Progenitor cell of endocrine pancreas (in vitro differentiated cells): Measurements from ENCODE around the gene SLITRK6. TPM values are rescaled to one million over a fixed set of nuclear protein-coding genes. Genes with fewer than 3 reads are reported as not detected.

Experiments used
- DNase-seq: peaks from one replicate; pipeline ENCODE4 v3.0.0; 2021; ENCODE audit warnings: low spot score; ENCODE audit not compliant: unreplicated experiment
- H3K27ac Mint-ChIP-seq: 2 replicates; pipeline ENCODE4 v1.8.0; 2021; ENCODE audit warnings: mild to moderate bottlenecking, moderate library complexity, mixed read lengths
- H3K27me3 Mint-ChIP-seq: 2 replicates; pipeline ENCODE4 v1.8.0; 2021; ENCODE audit warnings: mixed read lengths
- H3K36me3 Mint-ChIP-seq: 2 replicates; pipeline ENCODE4 v1.8.0; 2022; ENCODE audit warnings: mixed read lengths; ENCODE audit not compliant: insufficient read depth
- H3K4me1 Mint-ChIP-seq: 2 replicates; pipeline ENCODE4 v1.8.0; 2021; ENCODE audit warnings: low read depth, mixed read lengths
- H3K4me3 Mint-ChIP-seq: 2 replicates; pipeline ENCODE4 v1.8.0; 2021; ENCODE audit warnings: low read depth, mild to moderate bottlenecking, moderate library complexity, mixed read lengths
- H3K9me3 Mint-ChIP-seq: 2 replicates; pipeline ENCODE4 v1.8.0; 2021; ENCODE audit warnings: low read depth, mixed read lengths
- total RNA-seq: library from RNA; stranded (reverse); gene quantifications from 2 replicates; pipeline ENCODE4 v1.2.1, GENCODE V29; 2021
- TF ChIP-seq, protein P1 (sequence below): fragments of 200-600 bp; sonication (generic); IDR thresholded peaks from one replicate; pipeline ENCODE4 v1.5.0; 2021; ENCODE audit warnings: antibody characterized with exemption, mild to moderate bottlenecking; ENCODE audit not compliant: unreplicated experiment

Gene SLITRK6
- total RNA-seq, 1 donor from 2014 or later: 3.6 TPM

DNA sequence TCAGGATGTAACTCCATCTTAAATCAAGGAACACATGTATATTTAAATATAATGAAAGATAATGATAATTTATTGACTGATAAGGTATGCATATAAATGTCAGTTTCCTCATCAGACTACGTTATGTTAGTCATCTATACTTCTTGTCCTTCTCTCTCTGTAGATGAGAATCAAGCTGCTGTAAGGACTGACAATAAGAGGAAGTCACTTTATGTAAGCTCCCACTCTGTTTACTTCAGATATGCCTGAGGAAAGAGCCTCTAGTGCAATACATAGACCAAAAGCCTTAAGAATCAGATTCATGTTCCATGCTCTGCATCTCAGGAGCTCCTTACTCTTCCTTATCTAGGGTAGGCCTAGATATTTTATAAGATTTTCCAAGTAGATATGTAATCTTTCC, 9.6 kb upstream of the SLITRK6 start:
- Mint-ChIP-seq H3K27ac (no peak overlapping the region), H3K9me3 (no peaks in the 10 kb centered on the region), H3K36me3 (no peaks in the 10 kb centered on the region), H3K4me3 (no peak overlapping the region), H3K27me3 (no peaks in the 10 kb centered on the region), H3K4me1 (no peaks in the 10 kb centered on the region)
- TF ChIP-seq, protein P1, sequence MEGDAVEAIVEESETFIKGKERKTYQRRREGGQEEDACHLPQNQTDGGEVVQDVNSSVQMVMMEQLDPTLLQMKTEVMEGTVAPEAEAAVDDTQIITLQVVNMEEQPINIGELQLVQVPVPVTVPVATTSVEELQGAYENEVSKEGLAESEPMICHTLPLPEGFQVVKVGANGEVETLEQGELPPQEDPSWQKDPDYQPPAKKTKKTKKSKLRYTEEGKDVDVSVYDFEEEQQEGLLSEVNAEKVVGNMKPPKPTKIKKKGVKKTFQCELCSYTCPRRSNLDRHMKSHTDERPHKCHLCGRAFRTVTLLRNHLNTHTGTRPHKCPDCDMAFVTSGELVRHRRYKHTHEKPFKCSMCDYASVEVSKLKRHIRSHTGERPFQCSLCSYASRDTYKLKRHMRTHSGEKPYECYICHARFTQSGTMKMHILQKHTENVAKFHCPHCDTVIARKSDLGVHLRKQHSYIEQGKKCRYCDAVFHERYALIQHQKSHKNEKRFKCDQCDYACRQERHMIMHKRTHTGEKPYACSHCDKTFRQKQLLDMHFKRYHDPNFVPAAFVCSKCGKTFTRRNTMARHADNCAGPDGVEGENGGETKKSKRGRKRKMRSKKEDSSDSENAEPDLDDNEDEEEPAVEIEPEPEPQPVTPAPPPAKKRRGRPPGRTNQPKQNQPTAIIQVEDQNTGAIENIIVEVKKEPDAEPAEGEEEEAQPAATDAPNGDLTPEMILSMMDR: no peak
- DNase-seq: no peak

DNA sequence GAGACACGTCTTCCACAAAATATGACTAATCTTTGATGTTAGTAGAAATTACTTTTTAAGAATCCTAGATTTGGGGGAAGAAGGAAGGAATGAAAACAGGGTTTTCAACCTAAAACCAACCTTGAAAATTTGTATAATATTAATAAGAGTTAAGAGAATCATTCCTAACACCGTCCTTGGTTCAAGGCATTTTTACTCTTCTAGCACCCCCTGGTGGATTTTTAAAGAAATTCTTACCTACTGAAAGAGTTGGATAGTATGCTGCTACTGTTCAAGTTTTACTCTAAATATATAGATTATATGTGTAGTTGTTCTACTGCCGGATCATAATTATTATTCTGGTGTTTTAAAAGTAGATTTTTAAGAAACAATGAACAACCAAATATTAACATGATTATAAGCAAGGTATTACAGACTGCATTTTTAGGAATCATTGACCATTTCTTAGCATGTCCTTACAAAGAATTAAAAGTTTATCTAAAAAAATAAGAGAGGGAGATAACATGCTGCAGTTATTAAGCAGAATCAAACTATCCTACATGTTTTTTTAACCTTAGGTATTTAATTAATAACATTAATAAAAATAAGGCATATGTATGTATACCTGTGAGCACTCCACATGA, 7.4 kb upstream of the SLITRK6 start:
- Mint-ChIP-seq H3K36me3 (no peaks in the 10 kb centered on the region), H3K27ac (no peak overlapping the region), H3K4me1 (no peaks in the 10 kb centered on the region), H3K9me3 (no peaks in the 10 kb centered on the region), H3K27me3 (no peaks in the 10 kb centered on the region), H3K4me3 (no peak overlapping the region)
- no peak for DNase-seq
- TF ChIP-seq, protein P1: peak; percentile 80

DNA sequence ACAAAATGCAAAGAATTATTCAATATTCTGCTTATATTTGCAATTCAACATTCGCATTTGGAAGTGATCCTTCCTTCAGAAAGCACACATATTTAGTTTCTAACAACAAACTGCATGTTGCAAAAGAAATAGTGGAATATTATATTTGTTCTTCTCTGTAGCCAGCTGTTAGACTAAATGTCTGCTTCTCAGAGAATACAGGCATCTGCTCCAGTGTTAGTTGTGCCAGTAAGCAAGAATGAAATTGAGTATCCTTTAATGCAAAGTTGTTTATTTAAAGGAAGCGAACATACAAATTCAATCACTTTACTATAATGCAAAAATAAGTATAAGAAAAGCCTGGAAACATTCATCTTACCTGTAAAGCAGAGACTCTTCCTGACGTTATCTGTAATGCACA, 663 bp downstream of the SLITRK6 start:
- TF ChIP-seq, protein P1: no peak
- Mint-ChIP-seq H3K4me1 (peaks cover 20% of the 10 kb centered on the region), H3K27me3 (no peaks in the 10 kb centered on the region), H3K27ac (peak overlapping the region; percentile 87), H3K36me3 (peaks cover 14% of the 10 kb centered on the region), H3K9me3 (peaks cover 7% of the 10 kb centered on the region), H3K4me3 (peak overlapping the region; percentile 70)
- no peak for DNase-seq

DNA sequence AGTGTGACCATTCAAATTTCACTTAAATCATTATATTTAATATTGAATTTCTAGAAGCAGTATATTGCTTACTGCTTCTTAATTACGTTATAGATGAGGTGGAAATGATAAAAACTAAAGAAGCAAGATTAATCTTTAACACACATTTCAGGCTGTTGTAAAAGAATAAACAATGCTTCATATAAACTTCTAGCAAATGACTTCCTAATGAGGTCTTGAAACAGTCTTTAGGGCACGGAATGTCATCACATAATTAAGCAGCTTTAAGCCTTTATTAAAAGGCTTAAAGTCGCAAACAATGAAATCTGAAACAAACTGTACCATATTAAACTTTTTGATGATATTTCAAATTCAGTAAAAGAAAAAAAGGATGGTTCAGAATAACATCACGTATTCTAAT, 1.9 kb downstream of the SLITRK6 start:
- Mint-ChIP-seq H3K27me3 (no peaks in the 10 kb centered on the region), H3K36me3 (peaks cover 14% of the 10 kb centered on the region), H3K4me1 (peaks cover 20% of the 10 kb centered on the region), H3K4me3 (peak overlapping the region; percentile 14), H3K9me3 (peaks cover 7% of the 10 kb centered on the region), H3K27ac (no peak overlapping the region)
- TF ChIP-seq, protein P1: no peak
- no peak for DNase-seq

DNA sequence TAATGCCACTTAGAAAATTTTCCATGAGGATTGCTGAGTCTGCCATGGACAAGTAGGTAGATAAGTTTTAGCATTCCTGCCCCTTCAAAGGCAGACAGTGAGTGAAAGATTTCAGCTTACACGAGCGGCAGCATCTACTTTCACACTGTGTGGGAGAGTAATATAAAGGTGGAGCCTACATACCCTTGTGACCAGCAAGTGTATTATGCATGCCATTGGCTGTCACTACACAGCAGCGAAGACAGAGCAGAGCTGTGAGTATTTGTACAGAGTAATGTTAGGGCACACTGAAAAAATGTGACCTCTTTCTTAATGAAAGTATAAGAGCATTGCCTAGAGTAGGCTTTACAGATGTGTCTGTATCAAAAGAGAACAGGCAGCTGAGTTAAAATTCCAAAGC, 14.0 kb downstream of the SLITRK6 start:
- DNase-seq: no peak

More for the DNA sequence above, 14.0 kb downstream of the SLITRK6 start:
- no peaks in the 10 kb centered on the region for H3K36me3 Mint-ChIP-seq
- TF ChIP-seq, protein P1: no peak
- no peaks in the 10 kb centered on the region for H3K9me3 Mint-ChIP-seq
- H3K27me3 Mint-ChIP-seq: no peaks in the 10 kb centered on the region
- no peak overlapping the region for H3K27ac Mint-ChIP-seq
- H3K4me1 Mint-ChIP-seq: no peaks in the 10 kb centered on the region
- no peak overlapping the region for H3K4me3 Mint-ChIP-seq
